Measurements from ENCODE around the gene C9.

GRCh38 chr5:39319395-39319794 is 44.9 kb downstream of the C9 start:
- TF ChIP-seq CTCF (IDR thresholded peaks at IDR 0.05; ENCODE audit: low read depth, low read length, missing input control) (no peak), FOXA1 (IDR thresholded peaks at IDR 0.05) (no peak), SP1 (IDR thresholded peaks at IDR 0.05) (no peak), GABPA (IDR thresholded peaks at IDR 0.05 in 1 of 2, conservative IDR thresholded peaks at IDR 0.05 in 1 of 2) (no peak), ATF3 (IDR thresholded peaks at IDR 0.05) (no peak)

All from liver (tissue), 3 donors.